ENCODE measurements around the gene REG3G.
"Not testable (repeated sequence)": the region's sequence is repeated elsewhere in the genome, so short reads cannot be mapped to it uniquely, and the experiment has no call there.

REG3G gene

GRCh38 chr2:79026061-79026460 lies 559 bp downstream of the REG3G start:
- DNase-seq: no peak

- DNase-seq: no peak
Measured at GRCh38 chr2:79039944-79040343, 14.4 kb downstream of the REG3G start.

GRCh38 chr2:79041032-79041448 lies 15.5 kb downstream of the REG3G start:
- DNase-seq: no peak

- DNase-seq: not testable (repeated sequence)
Measured at GRCh38 chr2:79053486-79053885, 28.0 kb downstream of the REG3G start.

- not testable (repeated sequence) for DNase-seq
Measured at GRCh38 chr2:79054769-79055168, 29.3 kb downstream of the REG3G start.

GRCh38 chr2:79065201-79065600 lies 39.7 kb downstream of the REG3G start:
- no peak for DNase-seq

- DNase-seq: no peak
Measured at GRCh38 chr2:79071078-79071477, 45.6 kb downstream of the REG3G start.
